ENCODE measurements around the gene MAML2. TPM values are rescaled to one million over a fixed set of nuclear protein-coding genes. Genes with fewer than 3 reads are reported as not detected.

Gene MAML2
- total and polyA plus RNA-seq, 9 of the 15 experiments (the other 6 are each of a cell fraction or from before 2014, with no cell fraction given), result 0.79 to 6.8 (median 4.8) TPM

- TF ChIP-seq ZNF586 (CRISPR knock-in tag; conservative IDR thresholded peaks at IDR 0.05) (no peak), SETDB1 (IDR thresholded peaks at IDR 0.05; ENCODE audit: low read length) (no peak), ZHX1 (conservative IDR thresholded peaks at IDR 0.05; ENCODE audit: low read length) (no peak)
Measured at GRCh38 chr11:95989780-95990179, 353.2 kb downstream of the MAML2 start (continued).

GRCh38 chr11:95989076-95989605, 353.9 kb downstream of the MAML2 start:
- ChIA-PET CTCF (ENCODE audit: low intra/inter-chr PET ratio) (no interaction called here), POLR2A (no interaction called here)
- no TSS peak for BruUV-seq (replicated peaks)
- Histone ChIP-seq H3K27ac (ENCODE audit: extremely low read depth, low read depth, low read length) (no peak overlapping the region), H3K9me1 (ENCODE audit: control insufficient read depth, insufficient read depth, low read length) (no peaks in the 10 kb centered on the region), H3K4me1 (replicated peaks in 1 of 2; ENCODE audit: control insufficient read depth in 2 of 2, insufficient read depth in 2 of 2, low read length in 2 of 2) (peaks cover 0 to 17% of the 10 kb centered on the region in 2 experiments; a peak in 2 of 5 replicates), H4K20me1 (replicated peaks; ENCODE audit: control insufficient read depth, insufficient read depth, low read length) (no peaks in the 10 kb centered on the region), H3K36me3 (ENCODE audit: control insufficient read depth, insufficient read depth, low read length) (0 out of 3 replicates have a peak, but pooled peaks cover 2% of the 10 kb centered on the region), H3K9ac (ENCODE audit: insufficient read depth in 1 of 2, low read depth in 2 of 2, low read length in 2 of 2) (no peak overlapping the region), H3K79me2 (ENCODE audit: control insufficient read depth, insufficient read depth, low read length) (no peaks in the 10 kb centered on the region), H3K4me2 (ENCODE audit: insufficient read depth, low read length) (no peak overlapping the region), H3K27me3 (ENCODE audit: control insufficient read depth in 2 of 2, insufficient read depth in 2 of 2, low read length in 2 of 2) (no peaks in the 10 kb centered on the region), H3K9me3 (replicated peaks; ENCODE audit: control insufficient read depth, insufficient read depth, low read depth, low read length) (no peaks in the 10 kb centered on the region), H2AFZ (ENCODE audit: low read depth, low read length) (no peak overlapping the region), H3K4me3 (no peak overlapping the region)
- FAIRE-seq, result no peak
- no peak for ATAC-seq
- WGBS (ENCODE audit: insufficient coverage, low coverage, missing lambda C conversion rate), result 59% methylated on average over 2 of the region's 2 CpGs
- in situ Hi-C loops (cut with MboI) (no loop called here), intact Hi-C loops (cut with micrococcal nuclease) (no loop called here)
- no peak for TF ChIP-seq ZNF274 (IDR thresholded peaks at IDR 0.05; ENCODE audit: borderline replicate concordance, low read depth, low read length)
- no peak for DNase-seq (ENCODE audit: extremely low read depth in 1 of 4, low spot score in 3 of 4)

Measured in K562 (cell line).